ENCODE data around the gene OR5L1.

DNA sequence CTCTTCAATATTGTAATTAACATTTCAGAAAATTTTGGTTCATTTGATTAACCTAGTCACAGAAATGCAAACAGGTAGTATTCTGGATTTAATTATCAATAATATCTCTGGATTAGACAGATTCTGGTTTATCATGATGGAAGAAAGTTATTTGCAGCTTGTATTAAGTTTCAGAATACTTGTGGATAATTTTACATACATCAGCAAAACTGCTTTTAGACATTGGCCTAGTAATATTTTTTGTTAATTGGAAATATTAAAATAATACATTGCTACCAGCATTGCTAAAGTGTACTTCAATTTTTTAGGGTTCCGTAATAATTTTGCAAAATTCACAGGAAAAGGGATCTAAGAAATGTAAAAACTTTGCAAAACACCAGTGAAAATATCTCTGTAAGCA lies 19.6 kb upstream of the OR5L1 start:
- TF ChIP-seq, protein P1, sequence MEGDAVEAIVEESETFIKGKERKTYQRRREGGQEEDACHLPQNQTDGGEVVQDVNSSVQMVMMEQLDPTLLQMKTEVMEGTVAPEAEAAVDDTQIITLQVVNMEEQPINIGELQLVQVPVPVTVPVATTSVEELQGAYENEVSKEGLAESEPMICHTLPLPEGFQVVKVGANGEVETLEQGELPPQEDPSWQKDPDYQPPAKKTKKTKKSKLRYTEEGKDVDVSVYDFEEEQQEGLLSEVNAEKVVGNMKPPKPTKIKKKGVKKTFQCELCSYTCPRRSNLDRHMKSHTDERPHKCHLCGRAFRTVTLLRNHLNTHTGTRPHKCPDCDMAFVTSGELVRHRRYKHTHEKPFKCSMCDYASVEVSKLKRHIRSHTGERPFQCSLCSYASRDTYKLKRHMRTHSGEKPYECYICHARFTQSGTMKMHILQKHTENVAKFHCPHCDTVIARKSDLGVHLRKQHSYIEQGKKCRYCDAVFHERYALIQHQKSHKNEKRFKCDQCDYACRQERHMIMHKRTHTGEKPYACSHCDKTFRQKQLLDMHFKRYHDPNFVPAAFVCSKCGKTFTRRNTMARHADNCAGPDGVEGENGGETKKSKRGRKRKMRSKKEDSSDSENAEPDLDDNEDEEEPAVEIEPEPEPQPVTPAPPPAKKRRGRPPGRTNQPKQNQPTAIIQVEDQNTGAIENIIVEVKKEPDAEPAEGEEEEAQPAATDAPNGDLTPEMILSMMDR (IDR thresholded peaks at IDR 0.05), result no peak
- TF ChIP-seq EP300 (IDR thresholded peaks at IDR 0.05), result no peak

Data from stomach (tissue), 4 donors.